Measurements from ENCODE around the gene JPH3.

The JPH3 gene

GRCh38 chr16:87627542-87628245, 25.4 kb downstream of the JPH3 start:
- no peak for DNase-seq

- DNase-seq = no peak
These were observed 26.1 kb downstream of the JPH3 start for GRCh38 chr16:87628246-87628923.

- DNase-seq = no peak
These were observed 26.6 kb downstream of the JPH3 start for GRCh38 chr16:87628940-87629339.

GRCh38 chr16:87631067-87631466, 28.8 kb downstream of the JPH3 start:
- no peak for DNase-seq

GRCh38 chr16:87634411-87634810, 32.1 kb downstream of the JPH3 start:
- no peak for DNase-seq

- DNase-seq = peak; percentile 57
These were observed 33.3 kb downstream of the JPH3 start for GRCh38 chr16:87635541-87636049.

- peak; percentile 73 for DNase-seq
These were observed 33.9 kb downstream of the JPH3 start for GRCh38 chr16:87636050-87636684.

GRCh38 chr16:87636741-87637140, 34.4 kb downstream of the JPH3 start:
- no peak for DNase-seq

GRCh38 chr16:87637357-87637756, 35.0 kb downstream of the JPH3 start:
- no peak for DNase-seq

- DNase-seq = no peak
These were observed 36.4 kb downstream of the JPH3 start for GRCh38 chr16:87638736-87639135.

GRCh38 chr16:87641721-87642120, 39.4 kb downstream of the JPH3 start:
- no peak for DNase-seq

GRCh38 chr16:87642491-87642890, 40.2 kb downstream of the JPH3 start:
- DNase-seq = no peak

GRCh38 chr16:87644186-87644585, 41.9 kb downstream of the JPH3 start:
- DNase-seq = no peak

- no peak for DNase-seq
These were observed 42.3 kb downstream of the JPH3 start for GRCh38 chr16:87644596-87644995.

- no peak for DNase-seq
These were observed 43.5 kb downstream of the JPH3 start for GRCh38 chr16:87645802-87646201.

GRCh38 chr16:87647431-87648185, 45.3 kb downstream of the JPH3 start:
- DNase-seq = no peak

- DNase-seq = peak; percentile 16
These were observed 45.9 kb downstream of the JPH3 start for GRCh38 chr16:87648236-87648635.

- DNase-seq = no peak
These were observed 46.6 kb downstream of the JPH3 start for GRCh38 chr16:87648698-87649487.

GRCh38 chr16:87652386-87652785, 50.1 kb downstream of the JPH3 start:
- no peak for DNase-seq

- DNase-seq = no peak
These were observed 50.5 kb downstream of the JPH3 start for GRCh38 chr16:87652799-87653198.

- peak; percentile 18 for DNase-seq
These were observed 50.9 kb downstream of the JPH3 start for GRCh38 chr16:87653234-87653633.

GRCh38 chr16:87654826-87655225, 52.5 kb downstream of the JPH3 start:
- no peak for DNase-seq

All from hematopoietic multipotent progenitor cell treated with erythropoietin and hydrocortisone succinate and interleukin-3 and kit ligand, for 8 days (in vitro differentiated cells).